ENCODE measurements around the gene SHISA7.
"Not testable (repeated sequence)": the region's sequence is repeated elsewhere in the genome, so short reads cannot be mapped to it uniquely, and the experiment has no call there.

SHISA7 gene

DNA sequence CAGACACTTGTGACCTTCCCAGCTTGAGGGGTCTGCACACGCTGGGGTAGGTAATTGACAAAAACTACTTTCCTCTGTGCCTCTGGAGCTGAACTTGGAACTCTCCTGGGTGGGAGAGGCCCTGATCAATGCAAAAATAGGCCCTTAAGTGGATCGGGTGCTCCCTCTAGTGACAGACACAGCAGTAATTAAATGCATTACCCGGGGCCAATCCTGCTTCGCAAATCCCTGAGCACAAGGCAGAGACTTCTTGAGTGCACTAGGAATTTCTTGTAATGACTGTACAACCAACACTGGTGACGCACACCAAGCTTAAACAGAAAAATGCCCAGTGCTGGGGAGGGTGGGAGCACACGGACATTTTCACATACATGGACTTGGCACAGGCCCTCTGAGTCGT, 24.9 kb downstream of the SHISA7 start:
- DNase-seq (ENCODE audit: low spot score) = peak; percentile 88

DNA sequence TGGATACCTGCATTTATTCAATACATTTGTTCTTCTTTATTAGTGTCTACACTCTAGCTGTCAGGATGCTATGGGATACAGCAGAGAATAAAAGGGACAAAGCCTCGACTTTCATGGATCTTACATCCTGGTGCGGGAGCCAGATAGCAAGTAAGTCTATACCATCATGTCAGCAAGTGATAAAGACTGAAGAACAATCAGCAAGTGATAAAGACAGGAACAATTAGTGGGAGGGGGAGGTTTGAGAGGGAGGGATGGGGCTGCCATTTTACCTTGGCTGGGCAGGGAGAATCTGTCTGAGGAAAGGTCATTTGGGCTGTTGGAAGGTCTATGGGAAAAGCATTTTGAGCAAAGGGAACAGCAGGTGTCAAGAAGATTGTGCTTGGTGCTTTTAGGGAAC, 32.9 kb downstream of the SHISA7 start:
- no peak for DNase-seq (ENCODE audit: low spot score)

DNA sequence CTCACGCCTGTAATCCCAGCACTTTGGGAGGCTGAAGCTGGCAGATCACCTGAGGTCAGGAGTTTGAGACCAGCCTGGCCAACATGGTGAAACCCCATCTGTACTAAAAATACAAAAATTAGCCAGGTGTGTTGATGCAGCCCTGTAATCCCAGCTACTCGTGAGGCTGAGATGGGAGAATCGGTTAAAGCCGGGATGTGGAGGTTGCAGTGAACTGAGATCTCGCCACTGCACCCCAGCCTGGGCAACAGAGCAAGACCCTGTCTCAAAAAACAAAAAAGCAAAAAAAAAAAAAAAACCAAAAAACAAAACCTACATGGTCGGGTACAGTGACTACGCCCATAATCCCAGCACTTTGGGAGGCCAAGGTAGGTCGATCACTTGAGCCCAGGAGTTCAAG, 33.9 kb downstream of the SHISA7 start:
- not testable (repeated sequence) for DNase-seq (ENCODE audit: low spot score)

DNA sequence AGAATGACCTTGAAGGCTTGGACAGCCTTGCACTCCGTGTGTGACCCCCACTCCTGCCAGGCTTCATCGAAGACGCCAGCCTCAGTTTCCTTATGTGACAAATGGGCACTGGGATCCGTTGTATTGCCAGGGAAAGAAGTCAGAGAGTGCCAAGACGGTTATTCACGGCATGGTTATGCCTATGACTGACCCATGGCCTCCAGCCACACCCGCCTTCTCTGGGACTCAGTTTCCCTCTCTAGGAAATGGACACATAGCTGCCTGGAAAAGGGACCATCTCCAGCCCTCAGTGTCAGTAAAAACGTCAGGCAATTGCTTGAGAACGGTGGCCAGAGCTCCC, 34.6 kb downstream of the SHISA7 start:
- no peak for DNase-seq (ENCODE audit: low spot score)

DNA sequence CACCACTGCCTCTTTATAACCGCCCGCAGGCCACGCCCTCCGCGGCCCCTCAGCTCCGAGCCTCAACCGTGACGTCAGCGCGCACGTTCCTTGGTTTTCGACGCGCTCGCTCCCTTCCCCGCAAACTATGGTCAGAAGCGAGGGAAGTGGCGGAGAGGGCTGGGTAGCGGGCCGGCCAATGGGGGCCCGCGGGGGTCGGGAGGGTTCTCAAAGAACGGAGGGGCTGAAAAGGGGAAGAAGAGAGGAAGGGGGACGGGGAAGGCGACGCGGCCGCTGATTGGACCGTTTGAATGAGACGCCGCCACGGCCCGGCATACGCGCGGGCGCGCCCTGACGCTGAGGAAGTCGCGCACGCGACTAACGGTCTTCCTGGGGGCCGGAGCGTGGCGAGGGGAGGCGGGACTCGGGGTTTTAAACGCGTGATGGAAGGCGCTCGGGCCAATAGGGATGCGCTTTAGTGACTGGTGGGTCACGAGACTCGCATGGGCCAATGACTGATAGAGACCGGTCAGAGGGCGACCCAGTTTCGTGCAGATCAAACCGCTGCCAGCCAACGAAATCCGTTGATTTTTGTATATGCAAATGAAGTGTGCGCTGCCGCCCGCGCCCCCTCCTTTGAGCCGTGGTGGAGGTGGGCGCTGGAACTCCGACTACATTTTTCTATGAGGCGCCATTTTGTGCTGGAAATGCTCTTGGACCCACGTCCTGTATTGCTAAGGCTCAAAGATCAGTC, 35.1 kb downstream of the SHISA7 start:
- peak; percentile 99 for DNase-seq (ENCODE audit: low spot score)

DNA sequence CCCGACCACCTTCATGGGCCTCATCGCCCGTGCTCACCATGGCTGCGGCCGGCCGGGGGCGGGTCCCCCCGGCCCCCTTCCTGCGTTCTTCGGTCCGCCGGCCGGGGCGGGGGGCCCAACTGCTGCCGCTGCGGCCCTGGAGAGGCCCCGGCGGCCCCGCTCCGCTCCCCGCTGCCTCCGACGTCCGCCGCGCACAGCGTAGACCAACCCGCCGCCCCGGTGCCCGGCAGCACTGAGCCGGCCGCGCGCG, 35.6 kb downstream of the SHISA7 start, which contains the start of gene UBE2S:
UBE2S (minus strand) TSS at position 239 of the 250 bp plus-strand sequence; CDS start at position 40, 199 bp downstream.
- DNase-seq (ENCODE audit: low spot score) = not testable (repeated sequence)

DNA sequence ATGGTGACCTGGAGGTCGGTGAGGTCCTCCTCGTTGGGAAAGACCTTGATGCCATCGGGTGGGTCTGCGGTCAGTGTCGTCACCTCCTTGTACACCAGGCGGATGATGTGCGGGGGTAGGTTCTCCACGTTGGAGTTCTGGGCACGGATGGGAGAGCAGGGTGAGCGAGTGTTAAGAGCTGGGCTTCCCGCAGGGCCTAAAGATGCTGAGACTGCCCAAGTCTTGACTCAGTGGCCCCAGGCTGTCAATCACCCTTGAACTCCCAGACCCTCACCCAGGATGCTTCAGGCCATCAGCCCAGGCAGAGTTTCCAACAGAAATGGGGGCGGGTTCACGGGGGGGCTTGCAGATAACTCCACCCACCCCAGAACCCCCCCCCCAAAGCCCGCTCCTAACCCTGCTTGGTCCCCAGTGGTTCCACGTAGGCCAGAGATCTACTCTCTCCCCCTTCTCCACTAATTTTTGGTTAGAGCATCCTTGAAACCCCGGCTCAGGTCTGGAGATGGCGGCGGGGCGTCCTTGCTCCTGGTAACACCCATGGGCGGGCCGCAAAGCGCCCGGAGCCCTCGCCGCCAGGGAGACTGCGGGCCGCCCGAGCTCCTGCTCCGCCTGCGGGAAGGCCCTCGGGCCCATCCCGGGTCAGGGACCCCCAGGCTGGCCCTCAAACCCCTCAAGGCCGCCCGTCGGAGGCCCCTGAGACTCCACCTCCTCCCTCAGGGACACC, 36.1 kb downstream of the SHISA7 start:
- DNase-seq (ENCODE audit: low spot score) = peak; percentile 77

DNA sequence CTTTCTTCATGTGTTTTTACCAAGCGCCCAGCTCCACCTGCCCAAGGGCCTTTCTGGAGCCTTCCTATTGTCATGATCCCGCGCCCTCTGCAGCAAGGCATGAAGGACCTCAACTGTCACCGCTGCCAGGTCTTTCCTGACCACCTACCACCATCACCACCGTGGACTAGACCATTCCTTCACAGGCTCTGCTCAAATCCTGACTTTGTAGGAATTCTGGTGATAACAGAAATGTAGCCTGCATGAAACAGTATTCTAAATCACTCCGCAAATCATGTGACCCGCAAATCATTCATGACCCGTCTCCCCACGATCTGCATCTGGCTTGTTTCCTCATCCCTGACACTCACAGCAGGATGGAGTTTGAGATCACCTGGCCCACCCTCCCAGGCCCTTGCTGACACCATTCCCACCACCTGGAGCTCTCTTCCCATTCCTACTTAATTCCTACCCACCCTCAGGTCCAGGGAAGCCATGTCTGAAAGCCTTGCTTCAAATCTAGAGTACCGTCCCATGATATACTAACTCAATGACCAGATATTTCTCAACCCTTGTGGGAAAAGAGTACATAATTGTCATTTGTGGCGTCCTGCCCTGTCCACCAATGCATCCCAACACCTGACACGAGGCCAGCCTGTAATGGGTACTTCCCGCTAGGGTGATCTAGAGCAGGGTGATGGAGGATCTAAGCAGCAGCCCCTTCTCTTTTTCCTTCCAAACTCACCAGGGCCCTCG, 36.8 kb downstream of the SHISA7 start:
- no peak for DNase-seq (ENCODE audit: low spot score)

DNA sequence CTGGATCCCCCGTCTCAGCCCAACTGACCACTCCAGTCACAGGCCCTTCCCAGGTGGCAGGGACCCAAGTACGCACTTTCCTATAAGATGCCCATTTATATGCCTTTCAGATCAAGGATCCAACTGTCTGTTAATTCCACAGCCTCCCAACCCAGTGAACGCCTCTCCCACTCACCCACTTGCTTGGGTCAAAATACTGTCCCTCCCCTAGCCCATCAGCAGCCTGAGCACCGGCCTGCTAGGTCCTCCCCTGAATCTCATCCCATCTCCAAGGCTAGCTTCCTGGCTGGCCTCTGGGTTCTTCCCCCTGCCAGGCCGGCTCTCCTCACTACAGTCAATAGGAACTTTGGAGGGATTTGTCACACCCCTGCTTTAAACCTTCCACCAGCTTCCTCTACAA, 37.5 kb downstream of the SHISA7 start:
- no peak for DNase-seq (ENCODE audit: low spot score)

DNA sequence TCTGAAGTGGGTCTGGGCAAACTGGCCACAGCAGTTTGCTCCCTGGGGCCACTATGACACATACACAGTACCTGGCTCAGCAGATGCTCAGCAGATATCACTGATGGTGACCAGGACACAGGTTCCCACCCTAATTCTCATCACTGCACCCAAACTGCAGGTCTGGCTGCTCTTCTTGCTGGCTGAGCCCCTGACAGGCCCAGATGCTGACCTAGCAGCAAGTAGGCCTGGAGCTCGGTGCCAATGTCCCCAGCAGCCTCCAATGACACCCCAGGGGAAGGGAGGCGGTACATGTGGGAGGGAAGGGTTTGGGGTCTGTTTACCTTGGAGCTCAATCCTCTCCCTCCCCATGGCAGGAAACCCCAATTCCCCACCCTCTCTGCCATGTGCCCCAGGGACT, 40.6 kb downstream of the SHISA7 start:
- DNase-seq (ENCODE audit: low spot score) = no peak

DNA sequence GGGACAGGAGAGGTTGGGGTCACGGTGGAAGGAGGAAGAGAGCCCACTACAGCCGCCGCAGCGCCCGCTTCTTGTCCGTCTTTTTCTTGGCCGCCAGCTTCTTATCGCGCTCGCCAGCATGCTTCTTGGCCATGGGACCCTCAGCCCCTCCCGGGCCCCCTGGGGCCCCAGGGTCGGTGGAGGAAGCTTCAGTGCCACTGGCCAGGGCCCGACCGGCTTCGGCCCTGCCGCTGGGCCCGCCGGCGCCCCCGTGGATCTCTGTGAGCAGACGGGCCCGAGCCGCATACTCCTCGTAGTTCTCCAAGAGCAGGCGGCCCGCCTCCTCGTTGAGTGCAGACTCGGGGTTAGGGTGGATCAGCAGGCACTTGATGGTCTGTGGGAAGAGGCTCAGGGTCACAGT, 41.7 kb downstream of the SHISA7 start:
- DNase-seq (ENCODE audit: low spot score) = not testable (repeated sequence)

DNA sequence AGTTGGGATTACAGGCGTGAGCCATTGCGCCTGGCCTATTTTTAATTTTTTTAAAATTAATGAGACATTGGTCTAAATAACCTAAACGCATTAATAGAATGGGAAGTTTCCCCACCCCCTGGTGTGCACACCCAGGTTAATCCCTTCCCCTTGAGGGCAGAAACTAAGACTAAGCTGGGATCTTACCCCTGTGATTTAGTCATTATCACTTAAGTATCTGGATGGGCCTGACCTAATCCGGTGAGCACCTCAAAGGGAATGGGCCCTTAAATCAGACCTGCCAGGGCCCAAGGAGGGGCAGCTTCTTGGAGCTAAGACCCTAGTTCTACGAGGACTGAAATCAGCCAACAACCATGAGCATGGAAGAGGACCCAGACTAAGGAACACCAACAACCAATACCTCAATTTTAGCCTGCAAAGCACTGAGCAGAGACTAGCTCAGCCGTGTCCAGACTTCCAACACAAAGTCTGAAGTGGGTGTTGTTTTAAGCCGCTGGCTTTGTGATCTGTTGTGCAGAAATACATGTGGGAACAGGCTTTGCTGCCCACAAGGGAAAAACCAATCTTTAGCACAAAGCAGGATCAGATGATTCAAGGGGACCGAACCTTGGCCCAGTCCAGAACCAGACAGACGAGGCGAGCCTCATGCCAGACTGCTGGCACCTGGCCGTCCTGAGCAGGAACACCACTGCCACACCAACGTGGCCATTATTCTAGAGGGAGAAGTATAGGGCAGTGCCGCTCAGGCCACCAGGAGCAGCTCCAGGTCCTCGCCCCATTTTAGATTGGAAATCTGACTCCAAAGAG, 42.6 kb downstream of the SHISA7 start:
- DNase-seq (ENCODE audit: low spot score) = no peak

DNA sequence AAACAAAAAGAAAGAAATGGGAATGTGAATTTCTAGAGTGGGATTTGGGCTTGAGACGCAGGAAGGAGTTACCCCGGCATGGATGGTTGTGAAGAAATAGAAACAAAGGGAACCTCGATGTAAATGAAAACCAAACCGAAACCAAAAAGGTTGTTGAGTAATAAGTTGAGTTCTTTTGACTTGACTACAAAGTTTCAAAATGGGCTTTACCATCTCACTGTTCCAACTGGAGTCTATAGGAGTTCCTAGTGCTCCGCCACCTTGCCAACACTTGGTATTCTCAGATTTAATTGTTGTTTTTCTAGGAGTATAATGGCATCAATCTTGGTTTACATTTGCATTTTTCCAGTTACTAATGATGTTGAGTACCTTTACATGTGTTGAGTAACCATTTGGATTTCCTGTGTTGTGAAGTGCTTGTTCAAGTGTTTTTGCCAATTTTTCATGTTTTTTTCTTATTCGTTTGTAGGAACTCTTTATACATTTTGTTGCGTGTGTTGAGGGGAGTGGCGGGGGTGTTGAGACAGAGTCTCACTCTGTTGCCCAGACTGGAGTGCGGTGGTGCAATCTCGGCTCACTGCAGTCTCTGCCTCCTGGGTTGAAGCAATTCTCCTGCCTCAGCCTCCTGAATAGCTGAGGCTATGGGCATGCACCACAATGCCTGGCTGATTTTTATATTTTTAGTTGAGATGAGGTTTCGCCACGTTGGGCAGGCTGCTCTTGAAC, 44.7 kb downstream of the SHISA7 start:
- DNase-seq (ENCODE audit: low spot score) = no peak

DNA sequence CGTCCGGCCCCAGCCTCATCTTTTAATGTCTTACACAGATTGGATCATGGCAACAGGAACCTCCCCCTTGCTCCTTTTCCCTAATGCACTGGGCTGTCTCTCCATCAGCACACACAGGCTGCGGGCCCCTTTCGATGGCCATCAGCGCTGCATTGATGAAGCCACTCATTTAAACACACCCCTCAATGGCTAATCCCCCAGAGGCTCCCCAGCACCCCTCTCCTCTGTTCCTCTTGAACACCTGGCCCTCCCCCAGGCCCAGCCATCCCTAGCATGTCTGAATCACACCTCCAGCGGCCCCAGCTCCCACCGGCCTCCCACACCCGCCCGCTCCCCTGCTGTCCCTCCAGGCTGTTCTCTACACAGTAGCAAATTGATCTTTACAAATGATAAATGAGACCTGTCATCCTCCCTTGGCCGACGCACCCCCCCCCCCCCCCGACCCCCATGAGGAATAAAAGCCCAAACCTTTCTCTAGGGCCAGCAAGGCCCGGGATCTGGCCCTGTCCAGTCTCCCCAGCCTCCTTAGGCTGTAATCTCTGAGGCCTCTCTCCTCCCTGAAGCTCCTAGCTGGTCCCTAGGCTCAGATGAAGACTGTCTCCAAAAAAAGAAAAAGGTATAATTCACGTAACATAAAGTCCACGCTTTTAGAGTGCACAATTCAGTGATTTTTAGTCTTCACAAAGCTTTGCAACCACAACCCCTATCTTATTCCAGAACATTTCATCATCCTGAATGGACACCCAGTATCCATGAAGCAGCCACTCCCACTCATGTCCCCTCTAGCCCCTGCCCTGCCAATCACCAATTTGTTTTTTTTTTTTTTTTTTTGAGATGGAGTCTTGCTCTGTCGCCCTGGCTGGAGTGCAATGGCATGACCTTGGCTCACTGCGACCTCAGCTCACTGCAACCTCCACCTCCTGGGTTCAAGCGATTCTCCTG, 50.0 kb downstream of the SHISA7 start:
- DNase-seq (ENCODE audit: low spot score) = no peak

DNA sequence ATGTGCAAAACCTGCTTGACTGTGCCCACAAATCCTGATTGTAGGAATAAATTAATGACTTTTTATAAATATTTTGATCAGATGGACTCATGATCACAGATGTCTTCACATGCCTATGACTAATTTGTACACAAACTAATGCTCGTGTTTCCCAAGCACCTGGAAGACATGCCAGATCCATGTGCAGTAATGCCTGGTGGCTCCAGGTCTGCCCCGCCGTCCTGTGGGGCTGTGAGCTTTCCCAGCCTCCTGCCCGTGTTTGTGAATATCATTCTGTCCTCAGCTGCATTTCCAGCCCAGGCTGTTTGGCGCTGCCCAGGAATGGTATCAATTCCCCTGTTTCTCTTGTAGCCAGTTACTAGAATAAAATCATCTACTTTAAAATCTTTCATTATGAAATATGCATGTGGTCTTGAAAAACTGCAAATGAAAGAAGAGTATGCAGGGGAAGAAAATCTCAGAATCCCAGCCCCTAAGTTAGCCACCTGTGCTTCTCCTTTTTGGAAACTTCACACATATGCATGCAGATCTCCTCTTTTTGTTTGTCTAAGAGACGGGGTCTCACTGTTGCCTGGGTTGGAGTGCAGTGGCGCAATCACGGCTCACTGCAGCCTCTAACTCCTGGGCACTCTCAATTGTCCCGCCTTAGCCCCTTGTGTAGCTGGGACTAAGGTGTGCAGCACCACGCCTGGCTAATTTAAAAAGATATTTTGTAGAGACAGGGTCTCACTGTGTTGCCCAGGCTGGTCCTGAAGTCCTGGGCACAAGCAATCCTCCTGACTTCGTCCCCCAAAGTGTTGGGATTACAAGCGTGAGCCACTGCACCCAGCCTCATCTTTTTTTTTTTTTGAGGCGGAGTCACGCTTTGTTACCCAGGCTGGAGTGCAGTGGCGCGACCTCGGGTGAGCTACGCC, 51.1 kb downstream of the SHISA7 start:
- DNase-seq (ENCODE audit: low spot score) = no peak

DNA sequence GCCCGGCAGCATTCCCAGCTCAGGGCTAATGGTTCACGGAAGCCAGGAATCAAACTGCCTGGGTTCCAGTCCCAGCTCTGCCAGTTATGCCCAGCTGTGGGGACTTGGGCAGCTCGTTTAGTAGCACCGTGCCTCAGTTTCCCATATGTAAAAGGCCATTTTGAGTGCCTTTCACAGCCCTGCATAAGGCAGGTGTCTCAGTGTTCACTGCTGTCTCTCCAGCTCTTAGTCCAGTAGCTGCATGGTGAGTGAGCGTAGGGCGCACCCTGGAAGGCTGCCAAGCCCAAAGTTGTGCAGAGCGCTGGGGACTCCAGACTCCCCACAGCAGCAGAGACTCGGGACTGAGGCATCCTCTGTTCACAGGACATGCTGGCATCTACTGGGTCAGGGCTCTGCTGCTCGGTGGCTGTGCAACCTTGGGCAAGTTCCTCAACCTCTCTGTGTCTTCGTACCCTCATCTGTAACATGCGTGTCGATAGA, 51.9 kb downstream of the SHISA7 start:
- no peak for DNase-seq (ENCODE audit: low spot score)

DNA sequence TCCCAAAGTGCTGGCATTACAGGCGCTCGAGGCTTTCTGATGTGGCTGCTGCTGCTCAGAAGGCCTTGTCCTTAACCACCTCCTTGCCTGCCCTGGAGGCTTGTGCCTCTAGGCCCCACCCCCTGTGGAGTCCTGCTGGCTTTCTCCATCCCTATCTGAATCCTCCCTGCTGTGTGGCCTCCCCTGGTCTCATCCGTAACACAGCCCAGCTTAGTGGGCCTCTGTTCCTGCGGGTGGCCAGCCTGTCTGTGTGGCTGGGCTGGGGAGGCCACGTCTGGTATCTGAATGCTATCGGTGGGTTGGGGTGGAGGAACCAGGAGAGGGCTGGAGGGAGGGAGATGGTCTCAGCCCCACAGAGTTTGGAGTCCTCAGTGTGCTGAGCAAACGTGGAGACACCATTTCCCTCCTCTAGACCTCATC, 52.6 kb downstream of the SHISA7 start:
- DNase-seq (ENCODE audit: low spot score) = no peak

DNA sequence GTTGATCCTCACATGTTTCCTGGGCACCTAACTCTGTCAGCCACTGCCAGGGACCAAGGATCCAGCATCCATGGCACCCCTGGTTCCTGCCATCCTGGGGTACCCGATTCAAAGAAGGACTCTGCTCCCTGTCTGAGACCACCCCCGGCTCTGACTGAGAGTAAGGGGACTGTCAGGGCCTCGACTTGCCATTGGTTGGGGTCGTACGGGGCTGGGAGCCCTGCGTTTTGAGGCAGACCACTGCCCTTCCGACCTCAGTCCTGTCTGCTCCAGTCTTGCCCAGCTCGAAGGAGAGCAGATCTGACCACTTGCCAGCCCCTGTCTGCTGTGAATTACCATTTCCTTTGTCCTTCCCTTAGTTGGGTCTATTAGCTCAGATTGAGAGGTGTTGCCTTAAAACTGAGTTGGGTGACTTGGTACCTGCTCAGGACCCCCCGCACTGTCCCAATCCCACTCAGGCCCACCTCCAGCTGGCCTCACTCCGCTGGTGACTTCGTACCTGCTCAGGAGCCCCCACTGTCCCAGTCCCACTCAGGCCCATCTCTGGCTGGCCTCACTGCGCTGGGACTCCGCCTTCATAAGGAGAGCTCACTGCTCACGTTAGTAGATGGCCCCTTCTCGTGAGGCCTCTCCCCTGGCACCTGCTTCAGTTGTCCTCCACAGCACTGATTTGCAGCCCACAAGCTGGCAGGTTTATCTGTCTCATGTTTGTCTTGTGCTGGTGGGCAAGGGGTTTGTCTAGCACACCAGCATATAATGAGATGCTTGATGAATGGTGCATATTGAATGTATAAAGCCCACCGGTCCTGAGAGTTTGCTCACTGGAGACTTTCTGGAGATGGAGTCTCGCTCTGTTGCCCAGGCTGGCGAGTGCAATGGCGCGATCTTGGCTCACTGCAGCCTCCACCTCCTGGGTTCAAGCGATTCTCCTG, 53.4 kb downstream of the SHISA7 start:
- no peak for DNase-seq (ENCODE audit: low spot score)
